Right lobe of liver (tissue), 4 donors: ENCODE results near the gene SUN3.

Experiments
- CTCF ChIP-seq, 4 donors: fragments of 200-600 bp in 3 of 4; fragments of 450-650 bp in 1 of 4; IDR thresholded peaks; one replicate each; pipeline versions ENCODE4 v1.5.1 to v1.8.0; 2016 to 2022; ENCODE audit warnings: antibody characterized with exemption in 4 of 4, mild to moderate bottlenecking in 2 of 4
- POLR2A ChIP-seq: fragments of 450-650 bp; IDR thresholded peaks from one replicate; pipeline ENCODE4 v1.6.1; 2017; ENCODE audit warnings: antibody characterized with exemption, mild to moderate bottlenecking
- donor health status: DM: no; HTN: no; CAD: no.
- donor health status: DM: no; HTN: no; CAD: no.
- donor health status: DM: no; HTN: yes; CAD: no.

- TF ChIP-seq CTCF (IDR thresholded peaks at IDR 0.05), result no peak
- TF ChIP-seq POLR2A, result no peak
Measured at GRCh38 chr7:48040944-48041652, 12.2 kb upstream of the SUN3 start.
